ENCODE measurements around the gene MBOAT1.
"Not testable (repeated sequence)": the region's sequence is repeated elsewhere in the genome, so short reads cannot be mapped to it uniquely, and the experiment has no call there.

MBOAT1 gene

DNA sequence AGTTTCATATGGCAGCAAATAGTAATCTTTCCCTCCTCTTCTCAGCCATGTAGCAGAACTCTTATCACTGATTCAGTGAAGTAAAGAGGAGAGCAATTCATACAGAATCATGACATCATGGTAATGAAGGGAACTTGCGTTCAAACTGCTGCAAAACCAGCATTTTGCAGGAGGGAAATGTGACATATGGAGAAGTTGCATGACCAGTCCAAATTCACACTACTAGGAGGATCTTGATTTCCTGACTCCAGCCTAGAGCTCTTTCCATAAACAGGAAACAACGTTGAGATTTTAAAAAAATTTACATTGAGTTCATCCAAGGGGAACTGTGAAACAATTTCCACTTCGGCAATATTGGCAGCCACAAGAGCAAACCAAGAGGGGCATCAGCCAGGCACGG lies 63.8 kb downstream of the MBOAT1 start:
- no peak for DNase-seq
- in situ Hi-C loops (cut with MboI; ENCODE audit: low pct_unique_long_range_greater_than_20kb, low sequenced_read_pairs) = no loop called here

DNA sequence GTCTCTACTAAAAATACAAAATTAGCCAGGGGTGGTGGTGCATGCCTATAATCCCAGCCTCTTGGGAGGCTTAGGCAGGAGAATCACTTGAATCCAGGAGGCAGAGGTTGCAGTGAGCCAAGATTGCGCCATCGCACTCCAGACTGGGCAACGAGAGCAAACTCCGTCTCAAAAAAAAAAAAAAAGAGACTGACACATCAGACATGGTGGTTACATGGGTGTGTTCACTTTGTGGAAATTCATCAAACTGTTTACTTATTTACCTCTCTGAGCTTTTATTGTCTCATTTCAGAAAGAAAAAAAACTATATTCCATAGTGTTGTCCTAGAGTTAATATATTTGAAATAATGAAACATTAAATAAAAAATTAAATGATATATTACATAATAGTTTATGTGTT lies 64.8 kb downstream of the MBOAT1 start:
- DNase-seq = no peak
- in situ Hi-C loops (cut with MboI; ENCODE audit: low pct_unique_long_range_greater_than_20kb, low sequenced_read_pairs) = no loop called here

GRCh38 chr6:20146831-20147230 lies 65.4 kb downstream of the MBOAT1 start:
- in situ Hi-C loops (cut with MboI; ENCODE audit: low pct_unique_long_range_greater_than_20kb, low sequenced_read_pairs) = not testable (repeated sequence)

GRCh38 chr6:20146291-20146690 lies 66.0 kb downstream of the MBOAT1 start:
- in situ Hi-C loops (cut with MboI; ENCODE audit: low pct_unique_long_range_greater_than_20kb, low sequenced_read_pairs) = no loop called here
- no peak for DNase-seq

More at GRCh38 chr6:20146831-20147230, 65.4 kb downstream of the MBOAT1 start:
- not testable (repeated sequence) for DNase-seq

DNA sequence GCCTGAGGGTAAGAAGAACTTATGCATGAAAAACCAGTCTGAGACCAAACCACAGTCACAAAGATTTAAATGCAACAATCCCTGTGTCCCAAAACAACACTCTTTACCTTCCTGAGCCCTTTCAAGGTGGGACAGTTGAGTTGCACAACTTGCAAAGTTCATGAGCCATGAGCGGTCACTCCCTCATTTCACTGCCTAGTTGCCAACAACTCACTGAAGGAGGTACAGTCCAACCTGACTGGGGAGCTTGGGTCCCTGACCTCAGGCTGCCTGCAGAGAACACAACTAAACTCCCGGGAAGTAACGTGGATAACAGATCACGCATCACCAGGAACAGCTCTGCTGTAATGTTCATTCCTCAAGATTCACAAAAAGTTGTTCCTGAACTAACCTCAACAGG lies 69.4 kb downstream of the MBOAT1 start:
- DNase-seq = no peak
- in situ Hi-C loops (cut with MboI; ENCODE audit: low pct_unique_long_range_greater_than_20kb, low sequenced_read_pairs) = no loop called here

- no peak for DNase-seq
- in situ Hi-C loops (cut with MboI; ENCODE audit: low pct_unique_long_range_greater_than_20kb, low sequenced_read_pairs) = no loop called here
Observed at GRCh38 chr6:20141931-20142330, 70.3 kb downstream of the MBOAT1 start.

- in situ Hi-C loops (cut with MboI; ENCODE audit: low pct_unique_long_range_greater_than_20kb, low sequenced_read_pairs) = not testable (repeated sequence)
Observed at GRCh38 chr6:20139127-20139963, 72.9 kb downstream of the MBOAT1 start.

GRCh38 chr6:20137837-20138236 lies 74.4 kb downstream of the MBOAT1 start:
- no peak for DNase-seq
- in situ Hi-C loops (cut with MboI; ENCODE audit: low pct_unique_long_range_greater_than_20kb, low sequenced_read_pairs) = no loop called here

More at GRCh38 chr6:20139127-20139963, 72.9 kb downstream of the MBOAT1 start:
- not testable (repeated sequence) for DNase-seq

DNA sequence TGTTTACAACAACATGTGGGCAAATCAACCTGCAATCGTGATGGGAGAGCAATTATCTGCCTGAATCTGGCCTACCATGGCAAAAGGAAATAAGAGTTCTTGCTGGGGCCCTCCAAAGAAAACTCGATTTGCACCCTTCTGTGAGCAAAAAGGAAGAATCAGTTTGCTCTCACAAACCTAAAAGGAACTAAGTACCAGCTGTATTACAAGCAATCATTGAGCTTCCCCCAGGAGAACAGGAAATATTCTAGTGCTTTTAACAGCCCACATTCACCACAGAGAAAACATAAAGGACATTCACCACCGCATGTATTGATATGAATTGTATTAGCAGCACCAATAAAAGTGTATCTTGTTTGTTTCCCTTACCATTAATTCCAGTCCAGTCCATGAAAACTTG lies 75.0 kb downstream of the MBOAT1 start:
- in situ Hi-C loops (cut with MboI; ENCODE audit: low pct_unique_long_range_greater_than_20kb, low sequenced_read_pairs) = no loop called here
- no peak for DNase-seq

DNA sequence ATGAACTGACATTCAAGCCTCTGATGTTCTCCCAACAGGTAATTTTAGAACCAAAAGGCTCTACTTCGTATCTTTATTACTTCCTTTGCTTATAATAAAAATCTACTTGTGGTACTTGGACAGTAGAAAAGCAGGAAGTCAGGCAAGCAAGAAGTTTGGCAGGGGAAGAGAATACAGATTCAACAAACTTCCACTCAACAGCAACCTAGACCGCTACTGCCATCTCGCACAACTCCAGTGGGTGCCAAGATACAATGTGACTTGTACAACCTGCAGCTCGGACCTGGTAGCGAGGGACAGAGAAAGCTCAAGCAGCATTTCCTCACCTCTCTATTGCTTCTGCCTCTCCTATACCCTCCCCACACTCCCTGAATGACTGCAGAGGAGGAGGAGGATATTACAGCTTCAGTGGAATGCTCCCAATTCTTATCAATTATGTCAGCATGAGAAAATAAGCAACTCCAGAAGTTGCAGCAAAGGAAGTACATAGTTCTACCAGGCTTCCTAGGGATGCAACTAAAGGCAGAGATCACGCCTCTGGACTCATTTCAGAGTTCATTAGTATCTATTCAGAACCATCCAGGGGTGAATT lies 76.5 kb downstream of the MBOAT1 start:
- peak; percentile 25 for DNase-seq
- in situ Hi-C loops (cut with MboI; ENCODE audit: low pct_unique_long_range_greater_than_20kb, low sequenced_read_pairs) = no loop called here

GRCh38 chr6:20134613-20135012 lies 77.7 kb downstream of the MBOAT1 start:
- in situ Hi-C loops (cut with MboI; ENCODE audit: low pct_unique_long_range_greater_than_20kb, low sequenced_read_pairs) = no loop called here
- no peak for DNase-seq

DNA sequence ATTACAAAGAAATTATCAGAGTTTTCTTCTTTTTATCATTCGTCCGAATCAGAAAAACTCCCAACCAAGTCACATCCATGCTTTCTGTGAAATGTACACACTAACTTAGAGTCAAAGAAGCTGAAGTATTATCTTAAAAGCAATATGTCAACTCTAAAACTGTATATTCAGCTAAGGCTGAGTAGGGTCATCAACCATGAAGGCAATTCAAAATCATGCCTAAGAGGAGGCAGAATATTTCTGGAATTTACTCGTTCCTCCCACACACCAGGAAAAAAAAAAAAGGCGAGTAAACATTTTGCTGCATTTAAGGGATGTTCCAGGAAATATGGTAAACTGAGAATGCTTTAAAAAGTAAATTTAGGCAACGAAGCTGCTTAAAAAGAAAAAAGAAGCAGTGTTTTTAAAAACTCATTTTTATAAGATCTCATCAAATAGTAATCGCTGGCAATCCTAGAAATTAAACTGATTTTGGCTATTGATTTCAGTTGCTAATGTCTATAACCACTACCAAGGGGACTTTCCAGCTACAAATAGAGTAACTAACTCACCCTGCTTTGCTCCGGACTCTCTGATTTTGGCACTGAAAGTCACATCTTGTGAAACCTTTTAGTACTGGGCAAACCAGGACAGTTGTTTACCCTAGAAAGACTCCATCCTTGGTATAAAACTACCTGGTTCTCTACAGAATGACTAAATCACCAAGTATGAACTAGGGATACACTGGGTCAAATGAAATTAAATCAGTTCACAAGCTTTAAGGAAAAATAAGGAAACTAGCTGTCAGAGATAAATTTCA lies 82.8 kb downstream of the MBOAT1 start:
- DNase-seq = no peak
- in situ Hi-C loops (cut with MboI; ENCODE audit: low pct_unique_long_range_greater_than_20kb, low sequenced_read_pairs) = no loop called here

- in situ Hi-C loops (cut with MboI; ENCODE audit: low pct_unique_long_range_greater_than_20kb, low sequenced_read_pairs) = no loop called here
- no peak for DNase-seq
Observed at GRCh38 chr6:20128018-20128417, 84.3 kb downstream of the MBOAT1 start.

DNA sequence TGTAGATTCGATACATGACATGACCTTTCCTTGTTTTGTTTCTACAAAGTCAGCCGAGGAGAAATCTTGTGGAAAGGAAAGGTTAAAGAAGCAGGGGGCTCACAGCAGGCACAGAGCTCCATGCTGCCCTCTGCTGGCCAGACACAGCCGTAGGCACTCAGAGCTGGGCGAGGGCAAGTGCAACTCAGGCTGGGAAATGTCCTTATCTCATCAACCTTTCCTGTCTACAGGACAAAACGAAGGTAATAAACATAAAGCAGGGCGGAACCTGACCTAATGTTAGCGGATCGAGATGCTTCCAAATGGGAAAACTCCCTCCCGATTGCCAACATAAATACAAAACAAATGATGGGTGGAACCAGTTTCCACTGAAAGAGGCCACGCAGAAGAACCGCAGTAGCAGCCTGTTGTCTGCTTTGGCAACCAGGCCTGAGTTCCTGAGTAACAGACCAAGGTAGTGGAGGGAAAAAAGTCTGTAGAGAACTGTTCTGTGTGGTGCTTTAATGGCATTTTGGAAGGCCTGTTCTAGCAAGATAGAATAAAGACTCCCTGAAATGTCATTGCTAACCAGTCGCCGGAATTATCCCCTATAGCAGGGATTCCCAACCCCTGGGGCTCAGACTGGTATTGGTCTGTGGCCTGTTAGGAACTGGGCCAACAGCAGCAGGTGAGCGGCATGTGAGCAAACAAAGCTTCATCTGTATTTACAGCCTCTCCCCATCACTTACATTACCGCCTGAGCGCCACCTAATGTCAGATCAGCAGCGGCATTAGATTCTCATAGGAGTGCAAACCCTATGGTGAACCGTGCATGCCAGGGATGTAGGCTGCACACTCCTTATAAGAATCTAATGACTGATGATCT lies 85.2 kb downstream of the MBOAT1 start:
- in situ Hi-C loops (cut with MboI; ENCODE audit: low pct_unique_long_range_greater_than_20kb, low sequenced_read_pairs) = no loop called here
- peak; percentile 75 for DNase-seq

GRCh38 chr6:20126102-20126752 lies 86.0 kb downstream of the MBOAT1 start:
- no peak for DNase-seq
- in situ Hi-C loops (cut with MboI; ENCODE audit: low pct_unique_long_range_greater_than_20kb, low sequenced_read_pairs) = no loop called here

DNA sequence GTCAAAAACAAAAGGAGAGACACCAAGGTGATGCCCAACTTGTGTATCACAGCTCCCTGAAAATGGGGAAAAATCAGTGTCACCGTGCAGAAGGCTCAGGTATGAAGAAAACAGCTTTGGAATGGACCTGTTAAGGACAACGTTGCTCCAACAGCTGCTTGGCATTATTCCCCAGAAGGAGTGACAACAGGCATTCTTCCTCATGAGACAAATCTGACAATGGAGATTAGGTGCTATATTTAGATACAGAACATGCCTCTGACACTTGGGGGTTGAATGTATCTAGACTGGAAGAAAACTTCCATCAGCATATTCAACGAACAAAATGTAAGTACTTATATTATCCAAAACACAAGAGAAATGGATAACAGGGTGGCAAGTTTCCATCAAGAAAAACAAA lies 87.7 kb downstream of the MBOAT1 start:
- in situ Hi-C loops (cut with MboI; ENCODE audit: low pct_unique_long_range_greater_than_20kb, low sequenced_read_pairs) = no loop called here
- DNase-seq = no peak

GRCh38 chr6:20119485-20119884 lies 92.8 kb downstream of the MBOAT1 start:
- in situ Hi-C loops (cut with MboI; ENCODE audit: low pct_unique_long_range_greater_than_20kb, low sequenced_read_pairs) = no loop called here
- no peak for DNase-seq

- no peak for DNase-seq
- in situ Hi-C loops (cut with MboI; ENCODE audit: low pct_unique_long_range_greater_than_20kb, low sequenced_read_pairs) = no loop called here
Observed at GRCh38 chr6:20118892-20119291, 93.4 kb downstream of the MBOAT1 start.

GRCh38 chr6:20117474-20117873 lies 94.8 kb downstream of the MBOAT1 start:
- in situ Hi-C loops (cut with MboI; ENCODE audit: low pct_unique_long_range_greater_than_20kb, low sequenced_read_pairs) = no loop called here
- no peak for DNase-seq
